Measurements from ENCODE around the gene MBD5.

Gene MBD5

DNA sequence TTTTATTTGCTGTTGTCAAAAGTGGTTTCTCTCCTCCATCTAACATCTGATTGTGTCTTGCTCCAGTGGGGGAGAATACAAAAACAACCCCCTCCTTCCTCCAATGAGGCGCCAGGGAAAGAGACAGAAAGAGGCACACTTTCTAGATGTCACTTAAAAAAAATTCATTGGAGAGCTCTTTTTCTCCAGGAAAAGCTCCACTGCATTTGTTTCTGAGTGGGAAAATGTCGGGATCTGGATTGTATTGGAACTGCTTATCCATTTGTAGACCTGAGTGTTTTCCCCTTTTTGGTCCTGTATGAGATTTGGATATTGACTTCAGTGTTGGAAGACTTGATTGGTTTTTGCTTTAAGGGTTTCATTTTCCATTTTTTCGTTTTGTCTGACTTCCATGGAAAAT is 995 bp downstream of the MBD5 start:
- Histone ChIP-seq H3K36me3 (replicated peaks) (no peaks in the 10 kb centered on the region), H3K4me3 (ENCODE audit: low read depth, low read length) (peak overlapping the region; percentile 92), H3K27ac (no peak overlapping the region), H3K27me3 (replicated peaks) (no peaks in the 10 kb centered on the region)
- in situ Hi-C loops (cut with HindIII; ENCODE audit: low pct_ligation_motif_present, low sequenced_read_pairs) = no loop called here
- TF ChIP-seq, protein P1, sequence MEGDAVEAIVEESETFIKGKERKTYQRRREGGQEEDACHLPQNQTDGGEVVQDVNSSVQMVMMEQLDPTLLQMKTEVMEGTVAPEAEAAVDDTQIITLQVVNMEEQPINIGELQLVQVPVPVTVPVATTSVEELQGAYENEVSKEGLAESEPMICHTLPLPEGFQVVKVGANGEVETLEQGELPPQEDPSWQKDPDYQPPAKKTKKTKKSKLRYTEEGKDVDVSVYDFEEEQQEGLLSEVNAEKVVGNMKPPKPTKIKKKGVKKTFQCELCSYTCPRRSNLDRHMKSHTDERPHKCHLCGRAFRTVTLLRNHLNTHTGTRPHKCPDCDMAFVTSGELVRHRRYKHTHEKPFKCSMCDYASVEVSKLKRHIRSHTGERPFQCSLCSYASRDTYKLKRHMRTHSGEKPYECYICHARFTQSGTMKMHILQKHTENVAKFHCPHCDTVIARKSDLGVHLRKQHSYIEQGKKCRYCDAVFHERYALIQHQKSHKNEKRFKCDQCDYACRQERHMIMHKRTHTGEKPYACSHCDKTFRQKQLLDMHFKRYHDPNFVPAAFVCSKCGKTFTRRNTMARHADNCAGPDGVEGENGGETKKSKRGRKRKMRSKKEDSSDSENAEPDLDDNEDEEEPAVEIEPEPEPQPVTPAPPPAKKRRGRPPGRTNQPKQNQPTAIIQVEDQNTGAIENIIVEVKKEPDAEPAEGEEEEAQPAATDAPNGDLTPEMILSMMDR (IDR thresholded peaks at IDR 0.05; ENCODE audit: low read depth, low read length, missing control alignments) = no peak
- DNase-seq = no peak

DNA sequence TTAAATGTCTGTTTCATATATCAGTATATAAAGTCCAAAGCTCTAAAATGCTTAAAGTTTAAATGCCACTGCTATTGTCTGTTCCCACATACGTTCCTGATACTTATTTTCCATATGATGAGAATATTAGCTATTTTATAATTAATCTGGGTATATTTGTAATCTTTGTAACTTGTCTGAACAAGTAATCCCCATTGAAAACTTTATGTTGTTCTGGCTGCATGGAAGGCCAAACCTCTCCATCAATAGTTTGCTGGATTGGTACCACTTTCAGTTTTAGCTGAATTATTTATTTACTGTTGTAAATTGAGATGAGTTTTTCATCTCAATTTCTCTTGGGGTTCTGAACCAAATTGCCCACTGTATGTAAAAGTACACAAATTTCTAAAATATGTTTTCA is 1.5 kb downstream of the MBD5 start:
- Histone ChIP-seq H3K27ac (no peak overlapping the region), H3K4me3 (ENCODE audit: low read depth, low read length) (peak overlapping the region; percentile 92), H3K36me3 (replicated peaks) (no peaks in the 10 kb centered on the region), H3K27me3 (replicated peaks) (no peaks in the 10 kb centered on the region)
- TF ChIP-seq, protein P1 (IDR thresholded peaks at IDR 0.05; ENCODE audit: low read depth, low read length, missing control alignments) = no peak
- in situ Hi-C loops (cut with HindIII; ENCODE audit: low pct_ligation_motif_present, low sequenced_read_pairs) = no loop called here
- DNase-seq = no peak

DNA sequence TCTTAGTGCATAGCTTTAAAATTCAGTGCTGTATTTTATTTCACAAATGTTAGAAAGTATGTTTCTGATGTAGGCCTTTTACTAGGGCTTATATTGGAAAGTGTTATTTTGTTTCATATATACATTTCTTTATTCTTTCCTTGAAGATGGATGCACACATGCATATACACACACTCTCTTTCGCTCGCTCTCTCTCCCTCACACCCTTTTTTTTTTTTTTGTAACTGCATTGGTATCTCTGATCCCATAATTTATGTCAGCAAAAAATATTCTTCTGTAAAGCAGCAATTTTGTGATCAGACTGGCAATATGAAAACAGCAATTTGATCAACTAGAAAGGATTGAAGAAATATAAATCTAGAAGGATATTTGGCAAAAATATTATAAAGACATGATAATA is 2.0 kb downstream of the MBD5 start:
- in situ Hi-C loops (cut with HindIII; ENCODE audit: low pct_ligation_motif_present, low sequenced_read_pairs) = no loop called here

DNA sequence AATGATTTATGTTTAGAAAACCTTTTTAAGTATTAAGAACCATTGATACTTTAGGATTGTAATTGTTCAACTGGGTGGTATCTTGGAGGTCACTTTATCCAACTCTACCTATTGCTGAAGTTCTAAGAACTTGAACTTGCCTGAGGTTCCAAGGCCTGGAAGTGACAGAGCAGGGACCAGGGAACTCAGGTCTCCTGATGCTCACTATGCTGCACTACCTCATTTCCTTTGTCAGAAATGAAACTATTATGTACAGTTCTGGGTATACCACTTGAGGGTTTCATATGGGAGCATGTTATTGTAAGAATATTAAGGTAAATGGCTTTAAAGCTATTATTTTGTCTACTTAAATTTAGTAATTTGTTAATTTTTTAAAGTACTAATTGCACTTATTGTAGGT is 3.0 kb downstream of the MBD5 start:
- H3K27ac ChIP-seq = no peak overlapping the region
- H3K27me3 ChIP-seq (replicated peaks) = no peaks in the 10 kb centered on the region
- H3K4me3 ChIP-seq (ENCODE audit: low read depth, low read length) = no peak overlapping the region
- no peak for DNase-seq
- TF ChIP-seq, protein P1 (IDR thresholded peaks at IDR 0.05; ENCODE audit: low read depth, low read length, missing control alignments) = no peak
- in situ Hi-C loops (cut with HindIII; ENCODE audit: low pct_ligation_motif_present, low sequenced_read_pairs) = no loop called here
- H3K36me3 ChIP-seq (replicated peaks) = no peaks in the 10 kb centered on the region

More for the DNA sequence above, 2.0 kb downstream of the MBD5 start:
- H3K27me3 ChIP-seq (replicated peaks) = no peaks in the 10 kb centered on the region
- H3K4me3 ChIP-seq (ENCODE audit: low read depth, low read length) = peak overlapping the region; percentile 18
- H3K36me3 ChIP-seq (replicated peaks) = no peaks in the 10 kb centered on the region
- TF ChIP-seq, protein P1 (IDR thresholded peaks at IDR 0.05; ENCODE audit: low read depth, low read length, missing control alignments) = no peak
- DNase-seq = no peak
- no peak overlapping the region for H3K27ac ChIP-seq

DNA sequence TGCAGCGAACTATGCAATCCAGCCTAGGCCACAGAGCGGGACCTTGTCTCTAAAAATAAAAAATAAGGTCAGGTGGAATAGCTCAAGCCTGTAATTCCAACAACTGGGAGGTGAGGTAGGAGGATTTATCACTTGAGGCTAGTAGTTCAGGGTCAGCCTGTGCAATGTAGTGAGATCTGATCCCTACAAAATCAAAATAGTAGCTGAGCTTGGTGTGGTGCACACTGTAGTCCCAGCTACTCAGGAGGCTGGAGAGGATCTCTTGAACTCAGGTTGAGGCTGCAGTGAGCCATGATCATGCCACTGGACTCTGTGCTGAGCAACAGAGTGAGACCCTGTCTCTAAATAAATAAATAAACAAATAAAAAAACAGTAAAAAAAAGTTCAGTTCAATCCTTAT is 5.7 kb downstream of the MBD5 start:
- Histone ChIP-seq H3K27ac (no peak overlapping the region), H3K27me3 (replicated peaks) (no peaks in the 10 kb centered on the region), H3K4me3 (ENCODE audit: low read depth, low read length) (no peak overlapping the region), H3K36me3 (replicated peaks) (no peaks in the 10 kb centered on the region)
- in situ Hi-C loops (cut with HindIII; ENCODE audit: low pct_ligation_motif_present, low sequenced_read_pairs) = no loop called here
- TF ChIP-seq, protein P1 (IDR thresholded peaks at IDR 0.05; ENCODE audit: low read depth, low read length, missing control alignments) = no peak
- no peak for DNase-seq

DNA sequence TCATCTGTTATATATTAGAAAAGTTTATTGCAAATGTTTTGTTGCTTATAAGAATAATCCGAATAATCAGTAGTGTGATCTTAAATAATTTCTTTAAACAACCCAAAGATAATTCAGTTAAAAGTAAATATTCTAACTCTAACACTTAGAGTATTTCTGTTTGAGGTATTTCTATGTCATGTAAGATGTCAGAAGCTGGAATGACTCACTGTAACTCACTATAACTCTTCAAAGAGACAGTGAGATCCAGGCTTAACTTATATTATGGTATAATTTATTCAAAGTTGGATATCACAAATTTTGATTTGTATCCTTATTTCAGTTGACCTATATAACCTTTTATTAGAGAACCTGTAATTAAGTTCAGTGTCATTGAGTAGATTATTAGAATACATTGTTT is 6.9 kb downstream of the MBD5 start:
- no peak overlapping the region for H3K4me3 ChIP-seq (ENCODE audit: low read depth, low read length)
- TF ChIP-seq, protein P1 (IDR thresholded peaks at IDR 0.05; ENCODE audit: low read depth, low read length, missing control alignments) = no peak
- H3K27me3 ChIP-seq (replicated peaks) = no peaks in the 10 kb centered on the region
- in situ Hi-C loops (cut with HindIII; ENCODE audit: low pct_ligation_motif_present, low sequenced_read_pairs) = no loop called here
- DNase-seq = no peak
- H3K27ac ChIP-seq = no peak overlapping the region
- H3K36me3 ChIP-seq (replicated peaks) = no peaks in the 10 kb centered on the region
